ENCODE measurements around the gene WDFY4.

DNA sequence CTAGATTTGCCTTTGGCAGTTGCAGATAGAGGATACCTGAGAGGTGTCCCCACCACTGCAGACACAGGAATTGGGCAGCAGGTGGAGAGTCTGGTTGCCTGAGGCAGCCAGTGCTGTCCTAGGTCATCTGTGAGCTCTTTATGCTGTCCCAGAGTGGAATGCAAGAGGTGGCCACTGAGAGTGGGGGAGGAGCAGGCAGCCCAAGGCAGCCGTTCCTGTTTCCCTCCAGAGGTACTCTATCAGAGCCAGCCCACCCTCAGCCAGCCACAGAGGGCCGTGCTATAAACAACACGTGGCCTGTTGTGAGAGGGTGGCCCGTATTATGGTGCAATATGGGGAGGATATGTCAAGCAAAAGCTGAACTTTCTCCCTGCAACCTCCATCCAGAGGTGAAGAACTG lies 246.5 kb downstream of the WDFY4 start:
- TF ChIP-seq, protein P1, sequence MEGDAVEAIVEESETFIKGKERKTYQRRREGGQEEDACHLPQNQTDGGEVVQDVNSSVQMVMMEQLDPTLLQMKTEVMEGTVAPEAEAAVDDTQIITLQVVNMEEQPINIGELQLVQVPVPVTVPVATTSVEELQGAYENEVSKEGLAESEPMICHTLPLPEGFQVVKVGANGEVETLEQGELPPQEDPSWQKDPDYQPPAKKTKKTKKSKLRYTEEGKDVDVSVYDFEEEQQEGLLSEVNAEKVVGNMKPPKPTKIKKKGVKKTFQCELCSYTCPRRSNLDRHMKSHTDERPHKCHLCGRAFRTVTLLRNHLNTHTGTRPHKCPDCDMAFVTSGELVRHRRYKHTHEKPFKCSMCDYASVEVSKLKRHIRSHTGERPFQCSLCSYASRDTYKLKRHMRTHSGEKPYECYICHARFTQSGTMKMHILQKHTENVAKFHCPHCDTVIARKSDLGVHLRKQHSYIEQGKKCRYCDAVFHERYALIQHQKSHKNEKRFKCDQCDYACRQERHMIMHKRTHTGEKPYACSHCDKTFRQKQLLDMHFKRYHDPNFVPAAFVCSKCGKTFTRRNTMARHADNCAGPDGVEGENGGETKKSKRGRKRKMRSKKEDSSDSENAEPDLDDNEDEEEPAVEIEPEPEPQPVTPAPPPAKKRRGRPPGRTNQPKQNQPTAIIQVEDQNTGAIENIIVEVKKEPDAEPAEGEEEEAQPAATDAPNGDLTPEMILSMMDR (IDR thresholded peaks at IDR 0.05) = no peak
- no peak for TF ChIP-seq POLR2A (IDR thresholded peaks at IDR 0.05)
